Endothelial cell of umbilical vein (primary cell): ENCODE measurements around the gene FARP1. TPM values are rescaled to one million over a fixed set of nuclear protein-coding genes. Genes with fewer than 3 reads are reported as not detected.

Experiments
- BruUV-seq: library from RNA; stranded (reverse); fragments of 400-500 nt; replicated peaks from 2 replicates; lab custom pipeline; 2021; lab: Mats Ljungman, UMichigan
- CTCF ChIA-PET: fragments of 300-600, 350-600 bp; sonication (Branson Sonifier 250); formaldehyde crosslinking; loops from one replicate; lab custom pipeline; 2021; ENCODE audit warnings: antibody characterized with exemption, inconsistent platforms; lab: Charles Lee
- POLR2A ChIA-PET: fragments of 300-600, 350-600 bp; sonication (Branson Sonifier 250); formaldehyde crosslinking; loops from one replicate; lab custom pipeline; 2021; ENCODE audit warnings: antibody characterized with exemption, inconsistent platforms; lab: Charles Lee
- DNase-seq: peaks from one replicate; pipeline ENCODE4 v3.0.0-alpha.2; 2011; ENCODE audit warnings: low read depth, low spot score
- FAIRE-seq: peaks from 2 replicates; lab custom pipeline; 2011; peaks lifted over from hg19 to GRCh38; lab: Jason Lieb, UNC
- H2AFZ ChIP-seq: 2 replicates; pipeline ENCODE4 v1.6.0; 2012; ENCODE audit warnings: low read depth, low read length, control low read depth, inconsistent platforms
- H3K27ac ChIP-seq: 2 replicates; pipeline ENCODE4 v1.5.1; 2011; ENCODE audit warnings: low read depth, mild to moderate bottlenecking, control low read depth, low read length, moderate library complexity; ENCODE audit not compliant: insufficient read depth
- H3K27me3 ChIP-seq, 2 experiments: 2 replicates each; pipeline versions ENCODE4 v1.6.0 to v1.6.1; 2011; ENCODE audit warnings: low read length in 2 of 2, mixed read lengths in 1 of 2; ENCODE audit not compliant: control insufficient read depth in 2 of 2, insufficient read depth in 2 of 2
- H3K36me3 ChIP-seq, 2 experiments: 2 replicates in 1 of 2; 3 replicates in 1 of 2; pipeline ENCODE4 v1.5.1; 2011; ENCODE audit warnings: low read length in 2 of 2, mild to moderate bottlenecking in 1 of 2, moderate library complexity in 1 of 2; ENCODE audit not compliant: control insufficient read depth in 2 of 2, insufficient read depth in 2 of 2; ENCODE audit errors: extremely low read depth in 1 of 2
- H3K4me1 ChIP-seq: 3 replicates; pipeline ENCODE4 v1.5.1; 2011; ENCODE audit warnings: mild to moderate bottlenecking, low read length; ENCODE audit not compliant: control insufficient read depth, insufficient read depth; ENCODE audit errors: extremely low read depth
- H3K4me2 ChIP-seq: 2 replicates; pipeline ENCODE4 v1.6.1; 2011; ENCODE audit warnings: low read length, control low read depth, mixed read lengths; ENCODE audit not compliant: insufficient read depth
- H3K4me3 ChIP-seq, 3 experiments: fragments of 200-600 bp in 1 of 3; sonication (generic), shearing (Covaris generic) in 1 of 3; replicated peaks in 1 of 3; 2 replicates each; pipeline ENCODE4 v1.5.1; 2011 to 2016; ENCODE audit warnings: control low read depth in 3 of 3, low read length in 3 of 3, mild to moderate bottlenecking in 2 of 3, inconsistent platforms in 1 of 3, low read depth in 1 of 3, moderate library complexity in 1 of 3; ENCODE audit not compliant: insufficient read depth in 1 of 3
- H3K79me2 ChIP-seq: 2 replicates; pipeline ENCODE4 v1.6.0; 2012; ENCODE audit warnings: low read length, inconsistent platforms; ENCODE audit not compliant: control insufficient read depth, insufficient read depth
- H3K9ac ChIP-seq: replicated peaks from 2 replicates; pipeline ENCODE3; 2011; ENCODE audit warnings: low read length, control low read depth; ENCODE audit not compliant: insufficient read depth; ENCODE audit errors: extremely low read depth
- H3K9me1 ChIP-seq: replicated peaks from 3 replicates; pipeline ENCODE4 v1.6.0; 2011; ENCODE audit warnings: mild to moderate bottlenecking, low read length; ENCODE audit not compliant: control insufficient read depth, insufficient read depth; ENCODE audit errors: extremely low read depth
- H3K9me3 ChIP-seq: replicated peaks from 2 replicates; pipeline ENCODE4 v1.5.1; 2012; ENCODE audit warnings: low read length, inconsistent platforms; ENCODE audit not compliant: control insufficient read depth, insufficient read depth
- H4K20me1 ChIP-seq: replicated peaks from 2 replicates; pipeline ENCODE3; 2011; ENCODE audit warnings: mild to moderate bottlenecking, low read length; ENCODE audit not compliant: control insufficient read depth, insufficient read depth; ENCODE audit errors: extremely low read depth
- EZH2 ChIP-seq: IDR thresholded peaks from 2 replicates; pipeline ENCODE4 v1.6.1; 2012; ENCODE audit warnings: borderline replicate concordance, low read depth, mild to moderate bottlenecking, moderate library complexity, low read length, inconsistent platforms; ENCODE audit not compliant: severe bottlenecking
- JUN ChIP-seq: IDR thresholded peaks from 2 replicates; pipeline ENCODE4 v1.6.1; 2011; ENCODE audit warnings: borderline replicate concordance, low read depth; ENCODE audit not compliant: insufficient read length, insufficient read depth
- MAX ChIP-seq: IDR thresholded peaks from 2 replicates; pipeline ENCODE4 v1.6.1; 2011; ENCODE audit not compliant: insufficient read depth, insufficient read length
- MYC ChIP-seq: IDR thresholded peaks from one replicate; pipeline ENCODE4 v1.6.1; 2011; ENCODE audit warnings: mild to moderate bottlenecking, low read depth, low read length
- POLR2A ChIP-seq: IDR thresholded peaks from 2 replicates; pipeline ENCODE4 v1.6.1; 2012; ENCODE audit warnings: low read depth, mild to moderate bottlenecking, control low read depth, low read length
- POLR2AphosphoS5 ChIP-seq: IDR thresholded peaks from 2 replicates; pipeline ENCODE4 v1.6.1; 2012; ENCODE audit warnings: low read depth, mild to moderate bottlenecking, control low read depth, low read length, moderate library complexity; ENCODE audit not compliant: insufficient read depth
- dilution Hi-C: fragments of 300-500 bp; cut with MboI; formaldehyde crosslinking; loops from one replicate; pipeline ENCODE4 v1.15.0; 2019; ENCODE audit warnings: low sequenced_read_pairs; ENCODE audit not compliant: extremely low pct_ligation_motif_present
- intact Hi-C: fragments of 100-400 bp; cut with micrococcal nuclease; formaldehyde crosslinking; loops from one replicate; pipeline ENCODE4 v1.10.0; 2022
- polyA plus RNA-seq, 4 experiments: library from polyadenylated mRNA; depleted of rRNA in 3 of 4; stranded (reverse) in 3 of 4; unstranded in 1 of 4; fragments of >200 nt; gene quantifications; 2 replicates each; pipeline versions ENCODE4 v1.2.1 to v1.2.3, GENCODE V29; 2011 to 2012; ENCODE audit warnings: missing spikeins in 1 of 4
- total RNA-seq: library from RNA; stranded (reverse); gene quantifications from 2 replicates; pipeline ENCODE4 v1.2.3, GENCODE V29; 2021

The FARP1 gene
- total and polyA plus RNA-seq, 2 donors (not counting 3 experiments of a cell fraction or from before 2014, with no cell fraction given), result 19.0 to 77.7 TPM

DNA sequence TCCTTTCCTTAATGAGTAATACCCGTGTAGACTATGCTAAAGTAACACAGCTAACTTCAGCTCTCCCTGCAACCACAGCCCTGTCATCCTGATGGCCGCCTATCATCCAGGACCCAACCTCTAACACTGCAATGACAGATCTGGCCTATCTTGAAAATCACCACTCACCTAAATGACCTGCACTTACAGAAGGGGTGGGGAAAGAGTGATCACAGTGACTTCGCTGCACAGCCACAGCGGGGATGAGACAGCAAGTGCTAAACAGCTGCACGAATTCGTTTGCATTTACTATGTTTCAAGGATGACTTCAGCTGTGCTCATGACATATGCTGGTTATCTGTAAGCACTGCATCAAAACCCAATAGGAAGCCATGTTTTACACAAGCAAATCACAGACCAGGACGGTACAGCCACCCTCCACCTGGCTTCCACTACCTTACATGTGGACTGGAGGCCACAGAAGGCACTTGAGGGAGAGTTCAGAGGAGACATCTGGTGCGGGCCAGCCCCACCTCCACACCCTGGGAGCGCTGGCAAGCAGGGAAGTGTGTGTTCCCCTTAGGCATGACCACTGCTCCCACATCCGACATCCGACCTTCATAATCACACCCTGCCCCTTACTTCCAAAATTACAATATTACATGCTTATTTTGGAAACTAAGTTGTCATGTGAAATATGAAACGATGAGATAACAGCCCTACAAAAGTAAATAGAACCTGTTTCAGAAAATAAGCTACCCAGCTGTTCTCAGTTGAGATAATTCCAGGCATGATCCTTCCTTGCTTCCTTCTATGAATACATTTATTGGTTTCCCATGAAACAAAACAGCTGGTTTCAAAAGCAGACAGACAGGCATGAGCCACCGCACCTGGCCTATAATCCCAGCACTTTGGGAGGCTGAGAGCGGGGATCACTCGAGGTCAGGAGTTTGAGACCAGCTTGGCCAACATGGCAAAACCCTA, 338.3 kb downstream of the FARP1 start:
- TF ChIP-seq MAX (no peak), MYC (no peak), POLR2A (no peak), EZH2 (no peak), POLR2AphosphoS5 (no peak), JUN (no peak)
- no peaks in the 10 kb centered on the region for H3K27me3 ChIP-seq
- BruUV-seq, result no TSS peak
- H3K9ac ChIP-seq, result no peak overlapping the region
- no peaks in the 10 kb centered on the region for H3K9me3 ChIP-seq
- H2AFZ ChIP-seq, result no peak overlapping the region
- H3K27ac ChIP-seq, result no peak overlapping the region
- no peak for FAIRE-seq
- ChIA-PET POLR2A (no interaction called here), CTCF (interaction anchor here (1.0 to 2.6 kb wide), 5 partner anchors 14 to 172 kb away, joined by 4 to 32 read pairs (median 5); no protein-coding TSS in a partner anchor)
- intact Hi-C loops, result no loop called here
- dilution Hi-C loops, result no loop called here
- H3K36me3 ChIP-seq, result peaks cover 0 to 1% of the 10 kb centered on the region in 2 experiments
- no peak overlapping the region for H3K4me3 ChIP-seq
- H4K20me1 ChIP-seq, result no peaks in the 10 kb centered on the region
- H3K79me2 ChIP-seq, result peaks cover 68% of the 10 kb centered on the region
- H3K4me1 ChIP-seq, result peaks cover 59% of the 10 kb centered on the region
- DNase-seq, result no peak
- H3K4me2 ChIP-seq, result no peak overlapping the region
- no peaks in the 10 kb centered on the region for H3K9me1 ChIP-seq
